ENCODE measurements around the gene KRTAP19-3.
"Not testable (repeated sequence)": the region's sequence is repeated elsewhere in the genome, so short reads cannot be mapped to it uniquely, and the experiment has no call there.

KRTAP19-3 gene

DNA sequence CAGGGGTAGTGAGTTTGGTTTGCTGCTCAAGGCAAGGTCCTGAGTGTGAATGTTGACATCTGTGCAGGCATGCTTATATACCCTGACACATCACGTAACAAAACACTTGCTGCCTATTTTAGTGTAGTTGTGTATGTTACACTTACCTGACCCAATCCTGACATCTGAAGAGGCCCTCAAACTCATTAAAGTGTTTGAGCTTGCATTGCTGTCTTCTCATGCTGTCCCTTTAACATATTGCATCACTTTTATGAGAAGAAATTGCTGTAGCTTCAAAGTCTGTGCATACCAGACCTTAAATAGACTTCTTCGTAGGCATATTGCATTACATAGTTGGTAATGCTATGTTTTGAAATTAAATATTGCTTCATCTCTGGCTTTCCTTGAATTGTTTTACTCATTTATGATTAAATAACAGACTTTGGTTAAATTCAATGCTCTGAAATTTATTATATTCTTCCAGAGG lies at the start of gene KRTAP19-3:
TSS of gene KRTAP19-3 (minus strand) at position 51 of the 466 bp plus-strand sequence. CDS start 56 bp downstream, outside the sequence.
- no peak within 1 kb of the TSS for H3K4me3 ChIP-seq (ENCODE audit: low read length)
- TF ChIP-seq, protein P1, sequence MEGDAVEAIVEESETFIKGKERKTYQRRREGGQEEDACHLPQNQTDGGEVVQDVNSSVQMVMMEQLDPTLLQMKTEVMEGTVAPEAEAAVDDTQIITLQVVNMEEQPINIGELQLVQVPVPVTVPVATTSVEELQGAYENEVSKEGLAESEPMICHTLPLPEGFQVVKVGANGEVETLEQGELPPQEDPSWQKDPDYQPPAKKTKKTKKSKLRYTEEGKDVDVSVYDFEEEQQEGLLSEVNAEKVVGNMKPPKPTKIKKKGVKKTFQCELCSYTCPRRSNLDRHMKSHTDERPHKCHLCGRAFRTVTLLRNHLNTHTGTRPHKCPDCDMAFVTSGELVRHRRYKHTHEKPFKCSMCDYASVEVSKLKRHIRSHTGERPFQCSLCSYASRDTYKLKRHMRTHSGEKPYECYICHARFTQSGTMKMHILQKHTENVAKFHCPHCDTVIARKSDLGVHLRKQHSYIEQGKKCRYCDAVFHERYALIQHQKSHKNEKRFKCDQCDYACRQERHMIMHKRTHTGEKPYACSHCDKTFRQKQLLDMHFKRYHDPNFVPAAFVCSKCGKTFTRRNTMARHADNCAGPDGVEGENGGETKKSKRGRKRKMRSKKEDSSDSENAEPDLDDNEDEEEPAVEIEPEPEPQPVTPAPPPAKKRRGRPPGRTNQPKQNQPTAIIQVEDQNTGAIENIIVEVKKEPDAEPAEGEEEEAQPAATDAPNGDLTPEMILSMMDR (conservative IDR thresholded peaks at IDR 0.05; ENCODE audit: low read length) = no peak
- no peak for DNase-seq (ENCODE audit: low read depth)

DNA sequence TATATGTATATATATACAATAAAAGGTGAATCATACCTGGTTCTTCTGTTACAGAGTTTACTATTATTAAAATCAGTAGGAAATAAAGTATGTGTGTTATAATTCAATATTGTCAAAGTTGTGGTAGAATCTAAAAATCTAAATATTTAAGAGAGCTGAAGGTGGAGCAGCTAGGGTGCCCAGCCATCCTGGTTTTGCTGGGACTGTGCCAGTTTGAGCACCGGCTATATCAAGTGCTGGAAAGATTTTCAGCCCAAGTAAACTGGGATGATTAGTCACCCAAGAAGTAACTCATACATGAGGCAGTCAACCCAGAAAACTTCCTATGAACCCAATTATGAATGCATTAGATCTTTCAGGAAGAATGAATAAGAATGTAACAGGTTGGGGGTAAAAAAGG lies 27.1 kb upstream of the KRTAP19-3 start:
- TF ChIP-seq, protein P1 (conservative IDR thresholded peaks at IDR 0.05; ENCODE audit: low read length) = no peak
- H3K4me3 ChIP-seq (ENCODE audit: low read length) = no peak overlapping the region
- no peak for DNase-seq (ENCODE audit: low read depth)

DNA sequence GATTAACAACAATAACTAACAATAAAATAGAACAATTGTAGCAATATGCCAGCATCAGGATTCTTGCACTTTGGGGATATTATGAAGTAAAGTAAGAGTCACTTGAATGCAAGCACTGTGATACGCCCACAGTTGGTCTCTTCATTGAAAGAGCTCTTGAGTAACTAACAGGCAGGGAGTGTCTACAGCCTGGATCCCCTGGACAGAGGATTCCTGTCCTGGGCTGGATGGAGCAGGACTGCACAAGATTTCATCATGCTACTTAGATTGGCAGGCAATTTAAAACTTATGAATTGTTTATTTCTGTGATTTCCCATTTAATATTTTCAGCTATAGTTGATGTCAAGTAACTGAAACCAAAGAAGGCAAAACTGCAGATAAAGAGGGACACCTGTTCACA lies 23.9 kb upstream of the KRTAP19-3 start:
- TF ChIP-seq, protein P1 (conservative IDR thresholded peaks at IDR 0.05; ENCODE audit: low read length) = no peak
- no peak for DNase-seq (ENCODE audit: low read depth)
- no peak overlapping the region for H3K4me3 ChIP-seq (ENCODE audit: low read length)

DNA sequence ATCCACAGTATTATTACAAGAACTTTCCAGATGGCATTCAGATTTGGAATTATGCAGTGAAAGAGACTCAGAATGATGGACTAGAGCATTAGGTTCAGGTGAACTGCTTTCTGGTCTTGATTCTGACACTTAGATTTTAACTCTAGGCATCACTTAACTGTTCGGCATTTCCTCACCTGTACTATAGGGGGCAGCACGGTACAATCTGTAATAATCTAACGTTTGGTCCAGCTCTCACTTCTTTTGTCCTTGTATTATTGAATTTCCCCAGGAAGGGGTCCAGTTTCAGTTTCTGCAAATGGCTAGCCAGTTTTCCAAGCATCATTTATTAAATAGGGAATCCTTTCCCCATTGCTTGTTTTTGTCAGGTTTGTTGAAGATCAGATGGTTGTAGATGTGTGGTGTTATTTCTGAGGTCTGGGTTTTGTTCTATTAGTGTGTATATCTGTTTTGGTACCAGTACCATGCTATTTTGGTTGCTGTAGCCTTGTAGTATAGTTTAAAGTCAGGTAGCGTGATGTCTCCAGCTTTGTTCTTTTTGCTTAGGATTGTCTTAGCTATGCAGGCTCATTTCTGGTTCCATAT lies 13.9 kb upstream of the KRTAP19-3 start:
- H3K4me3 ChIP-seq (ENCODE audit: low read length); DNase-seq (ENCODE audit: low read depth): not testable (repeated sequence)

DNA sequence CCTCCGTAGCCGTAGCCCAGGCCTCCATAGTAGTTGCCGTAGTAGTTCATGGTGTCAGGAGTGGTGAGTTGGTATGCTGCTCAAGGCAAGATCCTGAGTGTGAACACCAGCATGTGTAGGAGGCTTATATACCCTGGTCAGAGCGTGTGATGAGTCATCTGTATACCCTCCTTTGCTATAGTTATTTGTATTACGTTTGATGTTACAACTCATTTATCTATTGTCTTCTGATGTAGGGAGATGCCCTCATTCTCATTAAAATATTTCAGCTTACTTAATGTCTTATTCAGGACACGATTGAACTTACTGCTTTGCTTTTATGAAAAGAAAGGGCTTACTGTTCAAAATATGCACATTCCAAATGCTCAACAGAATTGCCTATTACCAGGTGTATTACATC lies 10.2 kb upstream of the KRTAP19-3 start, which contains the start of gene KRTAP19-5:
TSS of gene KRTAP19-5 (minus strand) at position 101 of the 400 bp plus-strand sequence. CDS start at position 50, 51 bp downstream.
- no peak for DNase-seq (ENCODE audit: low read depth)
- H3K4me3 ChIP-seq (ENCODE audit: low read length) = no peak within 1 kb of the TSS
- TF ChIP-seq, protein P1 (conservative IDR thresholded peaks at IDR 0.05; ENCODE audit: low read length) = no peak

DNA sequence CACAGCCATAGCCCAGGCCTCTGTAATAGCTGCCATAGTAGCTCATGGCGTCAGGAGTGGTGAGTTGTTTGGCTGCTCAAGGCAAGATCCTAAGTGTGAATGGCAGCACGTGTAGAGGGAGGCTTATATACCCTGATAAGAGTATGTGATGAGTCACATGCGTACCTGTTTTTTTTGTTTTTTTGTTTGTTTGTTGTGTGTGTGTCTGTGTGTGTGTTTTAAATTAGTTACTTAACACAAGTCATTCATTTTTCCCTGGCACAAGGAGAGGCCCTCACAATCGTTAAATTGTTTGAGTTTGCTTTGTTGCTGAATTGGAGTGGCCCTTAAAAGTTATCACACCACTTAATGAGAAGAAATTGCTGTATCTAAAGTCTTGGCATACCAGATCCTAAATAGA lies 5.3 kb upstream of the KRTAP19-3 start, which contains the start of gene KRTAP19-4:
TSS of gene KRTAP19-4 (minus strand) at position 101 of the 400 bp plus-strand sequence. CDS start at position 46, 55 bp downstream.
- DNase-seq (ENCODE audit: low read depth) = no peak
- TF ChIP-seq, protein P1 (conservative IDR thresholded peaks at IDR 0.05; ENCODE audit: low read length) = no peak
- no peak within 1 kb of the TSS for H3K4me3 ChIP-seq (ENCODE audit: low read length)

DNA sequence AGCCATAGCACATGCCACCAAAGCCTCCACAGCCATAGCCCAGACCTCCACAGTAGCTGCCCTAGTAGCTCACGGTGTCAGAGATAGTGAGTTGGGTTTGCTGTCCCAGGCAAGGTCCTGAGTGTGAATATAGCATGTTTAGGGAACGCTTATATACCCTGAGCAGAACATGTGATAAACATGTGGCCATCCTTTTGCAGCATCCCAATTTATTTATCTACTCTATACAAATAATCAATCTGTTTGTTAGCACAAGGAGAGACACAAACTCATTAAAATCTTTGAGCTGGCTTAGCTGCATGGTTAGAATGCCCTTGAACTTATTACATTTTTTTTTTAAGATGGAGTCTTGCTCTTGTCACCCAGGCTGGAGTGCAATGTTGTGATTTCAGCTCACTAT lies 4.5 kb downstream of the KRTAP19-3 start, which contains the start of gene KRTAP19-2:
TSS of gene KRTAP19-2 (minus strand) at position 101 of the 400 bp plus-strand sequence. CDS start at position 13, 88 bp downstream.
- H3K4me3 ChIP-seq (ENCODE audit: low read length) = no peak within 1 kb of the TSS
- no peak for DNase-seq (ENCODE audit: low read depth)
- TF ChIP-seq, protein P1 (conservative IDR thresholded peaks at IDR 0.05; ENCODE audit: low read length) = no peak
